Neural cell (in vitro differentiated cells): ENCODE measurements around the gene SH3BGR.

Source experiments
- CTCF ChIP-seq: fragments of 450-650 bp; IDR thresholded peaks from 2 replicates; pipeline ENCODE4 v1.5.1; 2014; ENCODE audit warnings: antibody characterized with exemption, mild to moderate bottlenecking, moderate library complexity; ENCODE audit not compliant: poor library complexity, severe bottlenecking
- EP300 ChIP-seq: fragments of 450-650 bp; conservative IDR thresholded peaks from 2 replicates; pipeline ENCODE4 v1.6.1; 2014; ENCODE audit warnings: antibody characterized with exemption, mild to moderate bottlenecking, moderate library complexity; ENCODE audit not compliant: poor library complexity, severe bottlenecking
- EZH2 ChIP-seq: fragments of 200-600, 300-800 bp; shearing (Covaris generic), sonication (generic); IDR thresholded peaks from 2 replicates; pipeline ENCODE4 v1.6.1; 2014; ENCODE audit warnings: antibody characterized with exemption, low read length, borderline replicate concordance, mild to moderate bottlenecking; ENCODE audit not compliant: insufficient read depth, poor library complexity, severe bottlenecking
- MXI1 ChIP-seq: fragments of 450-650 bp; conservative IDR thresholded peaks from 2 replicates; pipeline ENCODE4 v1.6.1; 2014; ENCODE audit warnings: antibody characterized with exemption, mild to moderate bottlenecking; ENCODE audit not compliant: poor library complexity, severe bottlenecking
- POLR2AphosphoS5 ChIP-seq: IDR thresholded peaks from 2 replicates; pipeline ENCODE4 v1.6.1; 2012
- RAD21 ChIP-seq: fragments of 450-650 bp; conservative IDR thresholded peaks from 2 replicates; pipeline ENCODE4 v1.6.1; 2014; ENCODE audit warnings: antibody characterized with exemption, mild to moderate bottlenecking, moderate library complexity
- TAF1 ChIP-seq: IDR thresholded peaks from 2 replicates; pipeline ENCODE4 v1.6.1; 2012; ENCODE audit warnings: low read depth

GRCh38 chr21:39454949-39455668 is 3.3 kb downstream of the SH3BGR start:
- TF ChIP-seq CTCF (no peak), EZH2 (no peak), POLR2AphosphoS5 (no peak), TAF1 (no peak), RAD21 (no peak), MXI1 (no peak), EP300 (no peak)
